ENCODE measurements around the gene ARMC2. TPM values are rescaled to one million over a fixed set of nuclear protein-coding genes. Genes with fewer than 3 reads are reported as not detected.
"Not testable (repeated sequence)": the region's sequence is repeated elsewhere in the genome, so short reads cannot be mapped to it uniquely, and the experiment has no call there.

The ARMC2 gene
- total RNA-seq, 2 experiments from 2014 or later, result 5.2 to 5.7 TPM

GRCh38 chr6:108968325-108969316 lies 120.4 kb downstream of the ARMC2 start:
- Histone ChIP-seq H3K9me3 (ENCODE audit: control insufficient read depth in 1 of 2, insufficient read depth in 1 of 2, low read length in 2 of 2) (no peaks in the 10 kb centered on the region), H3K36me3 (ENCODE audit: insufficient read depth, low read length) (no peaks in the 10 kb centered on the region), H3K27ac (ENCODE audit: low read depth in 1 of 2, low read length in 2 of 2) (no peak overlapping the region), H3K4me1 (ENCODE audit: insufficient read depth, low read length) (peaks cover 12% of the 10 kb centered on the region), H3K27me3 (ENCODE audit: control insufficient read depth in 1 of 2, insufficient read depth in 2 of 2, low read length in 2 of 2) (no peaks in the 10 kb centered on the region), H3K4me3 (ENCODE audit: low read length) (no peak overlapping the region)
- no peak overlapping the region for H3K4me3 Mint-ChIP-seq
- intact Hi-C loops (cut with DNase I, micrococcal nuclease), result no loop called here
- no peak for TF ChIP-seq CTCF (IDR thresholded peaks at IDR 0.05)
- DNase-seq (no peak), ATAC-seq (ENCODE audit: poor library complexity) (no peak)
- H3K27me3 Mint-ChIP-seq, result no peaks in the 10 kb centered on the region
- no peaks in the 10 kb centered on the region for H3K9me3 Mint-ChIP-seq
- peaks cover 4% of the 10 kb centered on the region for H3K36me3 Mint-ChIP-seq (ENCODE audit: low read depth)
- no peak overlapping the region for H3K27ac Mint-ChIP-seq
- no peaks in the 10 kb centered on the region for H3K4me1 Mint-ChIP-seq (ENCODE audit: low read depth)
- ChIA-PET CTCF (no interaction called here), POLR2A (no interaction called here)

GRCh38 chr6:108969776-108970175 lies 121.6 kb downstream of the ARMC2 start:
- Mint-ChIP-seq H3K27me3 (no peaks in the 10 kb centered on the region), H3K4me3 (no peak overlapping the region), H3K4me1 (ENCODE audit: low read depth) (no peaks in the 10 kb centered on the region), H3K9me3 (no peaks in the 10 kb centered on the region), H3K27ac (no peak overlapping the region), H3K36me3 (ENCODE audit: low read depth) (peaks cover 10% of the 10 kb centered on the region)
- ATAC-seq (ENCODE audit: poor library complexity) (no peak), DNase-seq (no peak)
- intact Hi-C loops (cut with DNase I, micrococcal nuclease), result no loop called here
- no peak overlapping the region for H3K27ac ChIP-seq (ENCODE audit: low read depth in 1 of 2, low read length in 2 of 2)
- no peak for TF ChIP-seq CTCF (IDR thresholded peaks at IDR 0.05)
- H3K9me3 ChIP-seq (ENCODE audit: control insufficient read depth in 1 of 2, insufficient read depth in 1 of 2, low read length in 2 of 2), result no peaks in the 10 kb centered on the region
- ChIA-PET POLR2A (interaction anchor here (0.6 kb wide), 1 partner anchor 18 kb away, joined by 3 read pairs; no protein-coding TSS in a partner anchor), CTCF (interaction anchor here (0.9 kb wide), 1 partner anchor 60 kb away, joined by 3 read pairs; no protein-coding TSS in a partner anchor)
- H3K4me3 ChIP-seq (ENCODE audit: low read length), result no peak overlapping the region
- no peaks in the 10 kb centered on the region for H3K36me3 ChIP-seq (ENCODE audit: insufficient read depth, low read length)
- no peaks in the 10 kb centered on the region for H3K27me3 ChIP-seq (ENCODE audit: control insufficient read depth in 1 of 2, insufficient read depth in 2 of 2, low read length in 2 of 2)
- peaks cover 12% of the 10 kb centered on the region for H3K4me1 ChIP-seq (ENCODE audit: insufficient read depth, low read length)

- DNase-seq, result no peak
- no peak for TF ChIP-seq CTCF (IDR thresholded peaks at IDR 0.05)
- Histone ChIP-seq H3K4me1 (ENCODE audit: insufficient read depth, low read length) (peaks cover 2% of the 10 kb centered on the region), H3K9me3 (ENCODE audit: control insufficient read depth in 1 of 2, insufficient read depth in 1 of 2, low read length in 2 of 2) (no peaks in the 10 kb centered on the region), H3K4me3 (ENCODE audit: low read length) (no peak overlapping the region), H3K36me3 (ENCODE audit: insufficient read depth, low read length) (no peaks in the 10 kb centered on the region), H3K27ac (ENCODE audit: low read depth in 1 of 2, low read length in 2 of 2) (no peak overlapping the region), H3K27me3 (ENCODE audit: control insufficient read depth in 1 of 2, insufficient read depth in 2 of 2, low read length in 2 of 2) (no peaks in the 10 kb centered on the region)
- no peaks in the 10 kb centered on the region for H3K27me3 Mint-ChIP-seq
- H3K9me3 Mint-ChIP-seq, result peaks cover 6% of the 10 kb centered on the region
- no peak for ATAC-seq (ENCODE audit: poor library complexity)
- no peak overlapping the region for H3K4me3 Mint-ChIP-seq
- ChIA-PET POLR2A (no interaction called here), CTCF (no interaction called here)
- H3K27ac Mint-ChIP-seq, result no peak overlapping the region
- peaks cover 35% of the 10 kb centered on the region for H3K36me3 Mint-ChIP-seq (ENCODE audit: low read depth)
- H3K4me1 Mint-ChIP-seq (ENCODE audit: low read depth), result no peaks in the 10 kb centered on the region
- intact Hi-C loops (cut with DNase I, micrococcal nuclease), result no loop called here
Observed at GRCh38 chr6:108974201-108974600, 126.0 kb downstream of the ARMC2 start.

- not testable (repeated sequence) for H3K27ac Mint-ChIP-seq; H3K9me3 ChIP-seq (ENCODE audit: control insufficient read depth in 1 of 2, insufficient read depth in 1 of 2, low read length in 2 of 2)
- peaks cover 71% of the 10 kb centered on the region for H3K36me3 Mint-ChIP-seq (ENCODE audit: low read depth)
Observed at GRCh38 chr6:108978638-108979037, 130.4 kb downstream of the ARMC2 start.

More at GRCh38 chr6:108978638-108979037, 130.4 kb downstream of the ARMC2 start:
- H3K36me3 ChIP-seq (ENCODE audit: insufficient read depth, low read length); H3K27me3 Mint-ChIP-seq; H3K27ac ChIP-seq (ENCODE audit: low read depth in 1 of 2, low read length in 2 of 2); H3K4me1 ChIP-seq (ENCODE audit: insufficient read depth, low read length); H3K4me1 Mint-ChIP-seq (ENCODE audit: low read depth); ATAC-seq (ENCODE audit: poor library complexity); intact Hi-C loops (cut with DNase I, micrococcal nuclease); H3K4me3 Mint-ChIP-seq; DNase-seq; POLR2A ChIA-PET; H3K4me3 ChIP-seq (ENCODE audit: low read length); CTCF ChIA-PET; H3K27me3 ChIP-seq (ENCODE audit: control insufficient read depth in 1 of 2, insufficient read depth in 2 of 2, low read length in 2 of 2): not testable (repeated sequence)
- H3K9me3 Mint-ChIP-seq, result peaks cover 21% of the 10 kb centered on the region
